K562 (cell line): ENCODE data around the gene COL7A1. TPM values are rescaled to one million over a fixed set of nuclear protein-coding genes. Genes with fewer than 3 reads are reported as not detected.

Source experiments
- ATAC-seq: fragments of 200-7000 bp; cut with Tn5 transposase; 3 replicates; pipeline ENCODE4 v1.9.1; 2020; ENCODE audit warnings: moderate library complexity
- BruUV-seq: library from RNA; stranded (reverse); fragments of 400-500 nt; replicated peaks from 2 replicates; lab custom pipeline; 2021; lab: Mats Ljungman, UMichigan
- CTCF ChIA-PET: fragments of 300-600 bp; formaldehyde crosslinking; extraction: SDS; loops from one replicate; lab custom pipeline; 2021; ENCODE audit warnings: low intra/inter-chr PET ratio; lab: Yijun Ruan, JAX
- POLR2A ChIA-PET: fragments of 300-600, 350-650 bp; sonication (Branson Sonifier 250); formaldehyde crosslinking; extraction: SDS; loops from one replicate; lab custom pipeline; 2021; ENCODE audit warnings: antibody characterized with exemption, inconsistent platforms; lab: Yijun Ruan, JAX
- DNase-seq, 4 experiments: peaks; one replicate each; pipeline versions ENCODE4 v3.0.0 to v3.0.0-alpha.2; 2011 to 2018; ENCODE audit warnings: low spot score in 3 of 4, mixed read lengths in 3 of 4; ENCODE audit errors: extremely low read depth in 1 of 4
- FAIRE-seq: peaks from 2 replicates; lab custom pipeline; 2011; peaks lifted over from hg19 to GRCh38; lab: Jason Lieb, UNC
- H2AFZ ChIP-seq: 2 replicates; pipeline ENCODE4 v1.6.0; 2011; ENCODE audit warnings: low read depth, low read length, control low read depth, inconsistent platforms
- H3K27ac ChIP-seq: fragments of 200-600 bp; 3 replicates; pipeline ENCODE4 v1.8.0; 2011; ENCODE audit warnings: low read depth, mild to moderate bottlenecking, control low read depth, inconsistent platforms, low read length, moderate library complexity, mixed read lengths; ENCODE audit errors: extremely low read depth
- H3K27me3 ChIP-seq, 2 experiments: fragments of 300-600 bp in 1 of 2; 2 replicates in 1 of 2; 3 replicates in 1 of 2; pipeline versions ENCODE4 v1.6.0 to v1.8.0; 2011; ENCODE audit warnings: inconsistent platforms in 2 of 2, low read length in 2 of 2, mild to moderate bottlenecking in 1 of 2, mixed read lengths in 1 of 2, moderate library complexity in 1 of 2; ENCODE audit not compliant: control insufficient read depth in 2 of 2, insufficient read depth in 2 of 2
- H3K36me3 ChIP-seq: fragments of 300-600 bp; 3 replicates; pipeline ENCODE4 v1.8.0; 2011; ENCODE audit warnings: mild to moderate bottlenecking, low read length, inconsistent platforms; ENCODE audit not compliant: control insufficient read depth, insufficient read depth
- H3K4me1 ChIP-seq, 2 experiments: fragments of 200-600 bp in 1 of 2; replicated peaks in 1 of 2; 2 replicates in 1 of 2; 3 replicates in 1 of 2; pipeline versions ENCODE4 v1.5.1 to v1.8.0; 2011; ENCODE audit warnings: inconsistent platforms in 2 of 2, low read length in 2 of 2, mild to moderate bottlenecking in 1 of 2, mixed read lengths in 1 of 2, moderate library complexity in 1 of 2; ENCODE audit not compliant: control insufficient read depth in 2 of 2, insufficient read depth in 2 of 2
- H3K4me2 ChIP-seq: 2 replicates; pipeline ENCODE4 v1.6.1; 2011; ENCODE audit warnings: low read length, control low read depth, inconsistent platforms, mixed read lengths; ENCODE audit not compliant: insufficient read depth
- H3K4me3 ChIP-seq: fragments of 200-600 bp; sonication (generic), shearing (Covaris generic); 2 replicates; pipeline ENCODE4 v1.5.1; 2016; ENCODE audit warnings: control low read depth, inconsistent platforms
- H3K79me2 ChIP-seq: fragments of 200-600 bp; 3 replicates; pipeline ENCODE4 v1.8.0; 2011; ENCODE audit warnings: low read length, inconsistent platforms; ENCODE audit not compliant: control insufficient read depth, insufficient read depth
- H3K9ac ChIP-seq, 2 experiments: 2 replicates each; pipeline versions ENCODE4 v1.6.0 to v1.6.1; 2011; ENCODE audit warnings: low read depth in 2 of 2, low read length in 2 of 2, control low read depth in 1 of 2, inconsistent platforms in 1 of 2, mild to moderate bottlenecking in 1 of 2, mixed read lengths in 1 of 2; ENCODE audit not compliant: insufficient read depth in 1 of 2
- H3K9me1 ChIP-seq: one replicate; pipeline ENCODE4 v1.6.0; 2011; ENCODE audit warnings: inconsistent platforms, mild to moderate bottlenecking, low read length, moderate library complexity; ENCODE audit not compliant: control insufficient read depth, insufficient read depth
- H3K9me3 ChIP-seq: replicated peaks from 2 replicates; pipeline ENCODE4 v1.5.1; 2011; ENCODE audit warnings: low read depth, low read length, inconsistent platforms; ENCODE audit not compliant: control insufficient read depth, insufficient read depth
- H4K20me1 ChIP-seq: replicated peaks from 2 replicates; pipeline ENCODE4 v1.6.1; 2011; ENCODE audit warnings: low read length, inconsistent platforms, mixed read lengths; ENCODE audit not compliant: control insufficient read depth, insufficient read depth
- ADNP ChIP-seq: fragments of 200-800 bp; sonication (Bioruptor generic); IDR thresholded peaks from 2 replicates; pipeline ENCODE4 v1.6.1; 2016; ENCODE audit warnings: missing genetic modification characterization, missing compliant biosample characterization
- BRF1 ChIP-seq: IDR thresholded peaks from 3 replicates; pipeline ENCODE4 v1.6.1; 2011; ENCODE audit warnings: borderline replicate concordance, mild to moderate bottlenecking; ENCODE audit not compliant: insufficient read length; ENCODE audit errors: extremely low read depth
- FOSL1 ChIP-seq: fragments of 200-800 bp; sonication (Bioruptor generic); conservative IDR thresholded peaks from 2 replicates; pipeline ENCODE4 v1.6.1; 2016; ENCODE audit warnings: missing genetic modification characterization, missing compliant biosample characterization
- HNRNPL ChIP-seq: fragments of 200-400 bp; formaldehyde crosslinking; IDR thresholded peaks from 2 replicates; pipeline ENCODE4 v1.6.1; 2017; ENCODE audit warnings: low read depth, mild to moderate bottlenecking, low read length
- HOMEZ ChIP-seq: fragments of 250-450 bp; sonication (Bioruptor Pico); IDR thresholded peaks from 2 replicates; pipeline ENCODE4 v1.4.0; 2020; ENCODE audit warnings: mild to moderate bottlenecking, moderate library complexity
- MCM7 ChIP-seq, 2 experiments: fragments of 450-650 bp; IDR thresholded peaks; 2 replicates each; pipeline ENCODE4 v1.6.1; 2016 to 2018
- MYBL2 ChIP-seq, 2 experiments: fragments of 450-650 bp in 1 of 2; sonication (generic) in 1 of 2; formaldehyde crosslinking in 1 of 2; IDR thresholded peaks; 2 replicates each; pipeline versions ENCODE4 v1.6.1 to v1.8.1; 2017 to 2022; ENCODE audit warnings: borderline replicate concordance in 1 of 2, inconsistent platforms in 1 of 2, low read depth in 1 of 2, mild to moderate bottlenecking in 1 of 2, missing genetic modification reagents in 1 of 2, moderate library complexity in 1 of 2
- NFIC ChIP-seq: fragments of 450-650 bp; IDR thresholded peaks from 2 replicates; pipeline ENCODE4 v1.6.1; 2017; ENCODE audit warnings: mild to moderate bottlenecking, inconsistent platforms
- PPARD ChIP-seq: fragments of 250-450 bp; sonication (Bioruptor Pico); IDR thresholded peaks from 2 replicates; pipeline ENCODE4 v1.8.0; 2022; ENCODE audit warnings: inconsistent platforms, mild to moderate bottlenecking, moderate library complexity
- PRDM10 ChIP-seq: fragments of 450-650 bp; IDR thresholded peaks from 2 replicates; pipeline ENCODE4 v1.6.1; 2018; ENCODE audit not compliant: partially characterized antibody
- SREBF2 ChIP-seq: sonication (generic); formaldehyde crosslinking; IDR thresholded peaks from 2 replicates; pipeline ENCODE4 v1.4.0; 2020; ENCODE audit warnings: mild to moderate bottlenecking, missing genetic modification reagents
- XRCC4 ChIP-seq: IDR thresholded peaks from one replicate; pipeline ENCODE4 v1.6.1; 2011; ENCODE audit not compliant: insufficient read depth, insufficient read length; ENCODE audit errors: extremely low read depth
- ZNF165 ChIP-seq: fragments of 250-450 bp; sonication (Bioruptor Pico); IDR thresholded peaks from 2 replicates; pipeline ENCODE4 v1.4.0; 2020; ENCODE audit warnings: borderline replicate concordance
- ZNF75A ChIP-seq: fragments of 450-650 bp; formaldehyde crosslinking; IDR thresholded peaks from 2 replicates; pipeline ENCODE4 v1.4.0; 2020; ENCODE audit warnings: mild to moderate bottlenecking
- WGBS: fragments of 100-300 bp; shearing (Covaris generic); methylation state at CpG from one replicate; pipeline ENCODE4 v1.1.6; 2016; ENCODE audit warnings: low coverage, mixed read lengths; ENCODE audit not compliant: insufficient coverage; ENCODE audit errors: missing lambda C conversion rate; 5-methylcytosine and 5-hydroxymethylcytosine counted together
- in situ Hi-C: fragments of 300-500 bp; cut with MboI; formaldehyde crosslinking; loops from 4 replicates; pipeline ENCODE4 v1.15.0; 2018; ENCODE audit warnings: inconsistent platforms, mixed read lengths
- intact Hi-C: fragments of 100-400 bp; cut with micrococcal nuclease; formaldehyde crosslinking; loops from 2 replicates; pipeline ENCODE4 v1.14.2; 2022
- polyA plus RNA-seq, 8 experiments: library from polyadenylated mRNA; depleted of rRNA in 4 of 8; stranded (reverse) in 5 of 8; unstranded in 3 of 8; fragments of >200 nt; fragmentation: Nextera tagmentation in 2 of 8; fragmentation: Illumina TruSeq in 1 of 8; extraction: Ambion mirVana in 2 of 8; extraction: Trizol in 1 of 8; gene quantifications; 2 replicates each; pipeline versions ENCODE4 v1.2.1 to v1.2.3, GENCODE V29; 2011 to 2014; ENCODE audit warnings: inconsistent platforms in 1 of 8, missing spikeins in 1 of 8
- total RNA-seq, 7 experiments: library from RNA; depleted of rRNA in 6 of 7; stranded (reverse); fragments of >200 nt in 6 of 7; fragmentation: Illumina TruSeq in 2 of 7; extraction: Trizol in 2 of 7; gene quantifications; 2 replicates each; pipeline versions ENCODE4 v1.2.1 to v1.2.3, GENCODE V29; 2011 to 2021; ENCODE audit warnings: low replicate concordance in 1 of 7
- TF ChIP-seq, protein P1 (sequence below): fragments of 200-800 bp; sonication (Bioruptor generic); IDR thresholded peaks from 2 replicates; pipeline ENCODE4 v1.6.1; 2017; ENCODE audit warnings: missing genetic modification characterization, missing compliant biosample characterization

The COL7A1 gene
- total and polyA plus RNA-seq, 9 of the 15 experiments (the other 6 are each of a cell fraction or from before 2014, with no cell fraction given), result 0.09 to 0.66 (median 0.35) TPM; not detected in 3

GRCh38 chr3:48595526-48596121 lies 495 bp upstream of the COL7A1 start:
- WGBS, result 8% methylated on average over 8 of the region's 10 CpGs
- DNase-seq (peak; percentile 79 to 81 (median 80)), FAIRE-seq (peak; percentile 6), ATAC-seq (peak; percentile 44)
- in situ Hi-C loops, result no loop called here
- H3K36me3 ChIP-seq, result peaks cover 34% of the 10 kb centered on the region; the same call in 2 of the 3 replicates
- no peaks in the 10 kb centered on the region for H3K9me3 ChIP-seq
- 0 out of 4 replicates have a peak overlapping the region, but pooled peaks of 1 of the 2 experiments have one; percentile 31 for H3K9ac ChIP-seq
- H3K4me2 ChIP-seq, result peak overlapping the region; percentile 8; the same call in 1 of the 2 replicates
- no peaks in the 10 kb centered on the region for H3K9me1 ChIP-seq
- peak overlapping the region; percentile 39; the same call in 2 of the 3 replicates for H3K27ac ChIP-seq
- ChIA-PET CTCF (no interaction called here), POLR2A (interaction anchor here (0.5 to 0.7 kb wide), 2 partner anchors 145 to 277 kb away, joined by 3 read pairs; no protein-coding TSS in a partner anchor)
- peaks cover 0 to 14% of the 10 kb centered on the region in 2 experiments; a peak in 2 of 5 replicates for H3K27me3 ChIP-seq
- no TSS peak for BruUV-seq
- peaks cover 12 to 48% of the 10 kb centered on the region in 2 experiments; a peak in 4 of 5 replicates for H3K4me1 ChIP-seq
- no peaks in the 10 kb centered on the region for H4K20me1 ChIP-seq
- intact Hi-C loops, result no loop called here
- no peak overlapping the region for H2AFZ ChIP-seq
- no peaks in the 10 kb centered on the region for H3K79me2 ChIP-seq
- no peak overlapping the region for H3K4me3 ChIP-seq
- TF ChIP-seq HOMEZ (CRISPR knock-in tag), result no peak
- no peak for TF ChIP-seq ZNF165 (CRISPR knock-in tag)
- no peak for TF ChIP-seq ADNP (tag)
- TF ChIP-seq, protein P1, sequence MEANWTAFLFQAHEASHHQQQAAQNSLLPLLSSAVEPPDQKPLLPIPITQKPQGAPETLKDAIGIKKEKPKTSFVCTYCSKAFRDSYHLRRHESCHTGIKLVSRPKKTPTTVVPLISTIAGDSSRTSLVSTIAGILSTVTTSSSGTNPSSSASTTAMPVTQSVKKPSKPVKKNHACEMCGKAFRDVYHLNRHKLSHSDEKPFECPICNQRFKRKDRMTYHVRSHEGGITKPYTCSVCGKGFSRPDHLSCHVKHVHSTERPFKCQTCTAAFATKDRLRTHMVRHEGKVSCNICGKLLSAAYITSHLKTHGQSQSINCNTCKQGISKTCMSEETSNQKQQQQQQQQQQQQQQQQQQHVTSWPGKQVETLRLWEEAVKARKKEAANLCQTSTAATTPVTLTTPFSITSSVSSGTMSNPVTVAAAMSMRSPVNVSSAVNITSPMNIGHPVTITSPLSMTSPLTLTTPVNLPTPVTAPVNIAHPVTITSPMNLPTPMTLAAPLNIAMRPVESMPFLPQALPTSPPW (CRISPR knock-in tag), result peak; percentile 52
- TF ChIP-seq MYBL2 (IDR thresholded peaks at IDR 0.05; ENCODE audit: low read depth), result no peak
- TF ChIP-seq MYBL2 (CRISPR knock-in tag; IDR thresholded peaks at IDR 0.05; ENCODE audit: borderline replicate concordance), result no peak
- TF ChIP-seq NFIC, result peak; percentile 91
- no peak for TF ChIP-seq SREBF2
- no peak for TF ChIP-seq XRCC4
- no peak for TF ChIP-seq ZNF75A (CRISPR knock-in tag)
- no peak for TF ChIP-seq HNRNPL
- TF ChIP-seq MCM7 (IDR thresholded peaks at IDR 0.05), result no peak
- TF ChIP-seq FOSL1 (tag), result peak; percentile 91
- no peak for TF ChIP-seq PPARD (CRISPR knock-in tag)
- TF ChIP-seq PRDM10, result peak; percentile 33
- TF ChIP-seq BRF1, result no peak
